ENCODE results near the gene UTP18.

GRCh38 chr17:51341457-51341856, 81.1 kb downstream of the UTP18 start:
- no peak for TF ChIP-seq CTCF (IDR thresholded peaks at IDR 0.05)
- TF ChIP-seq POLR2A (IDR thresholded peaks at IDR 0.05): no peak

Measured in esophagus squamous epithelium (tissue), 4 donors.